SH-SY5Y (cell line): Measurements from ENCODE around the gene NOX5.

Source experiments
- GATA2 ChIP-seq: IDR thresholded peaks from 2 replicates; pipeline ENCODE4 v1.6.1; 2011; ENCODE audit warnings: mild to moderate bottlenecking, low read depth, low read length
- GATA3 ChIP-seq: IDR thresholded peaks from 2 replicates; pipeline ENCODE4 v1.6.1; 2011; ENCODE audit warnings: low read depth, mild to moderate bottlenecking, low read length, moderate library complexity

DNA sequence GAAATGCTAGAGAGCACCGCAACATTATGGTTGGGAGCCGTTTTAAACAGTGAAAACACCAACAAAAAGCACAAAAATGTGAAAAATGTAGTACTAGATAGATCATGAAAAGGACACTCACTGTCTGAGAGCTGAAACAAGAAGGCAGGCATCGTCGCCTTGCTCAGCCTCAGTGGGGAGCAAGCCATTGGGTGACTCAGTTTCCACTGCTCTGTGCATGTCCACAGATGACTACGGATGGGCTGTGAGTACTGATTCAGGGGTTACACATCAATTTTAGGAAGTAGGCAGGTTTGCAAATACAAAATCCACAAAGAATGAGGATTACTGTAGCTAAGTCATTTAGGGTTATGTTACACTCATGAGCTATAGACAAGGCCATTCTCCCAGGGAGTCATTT, 10.8 kb downstream of the NOX5 start:
- TF ChIP-seq GATA2 (no peak), GATA3 (no peak)
